Dermis microvascular lymphatic vessel endothelial cell (primary cell): ENCODE data around the gene RTN4RL1. TPM values are rescaled to one million over a fixed set of nuclear protein-coding genes. Genes with fewer than 3 reads are reported as not detected.
A peak's percentile ranks its signal among the peaks of the same experiment; 100 is the strongest.
"Not testable (repeated sequence)": the region's sequence is repeated elsewhere in the genome, so short reads cannot be mapped to it uniquely, and the experiment has no call there.

Experiments used
- DNase-seq, 2 donors: peaks; one replicate each; pipeline versions ENCODE4 v3.0.0 to v3.0.0-alpha.2; 2010; ENCODE audit warnings: low read depth in 2 of 2
- total RNA-seq: library from RNA; depleted of rRNA; stranded (reverse); fragments of >200 nt; gene quantifications from 2 replicates; pipeline ENCODE4 v1.2.1, GENCODE V29; 2014

The RTN4RL1 gene
- total RNA-seq, 1 donor from 2014 or later: 0.26 TPM

- DNase-seq: peak in 1 of 2 donors; percentile 68
These were observed 632 bp upstream of the RTN4RL1 start for GRCh38 chr17:2025622-2026309.

- DNase-seq: no peak
These were observed 438 bp downstream of the RTN4RL1 start for GRCh38 chr17:2024572-2025219.

- peak; percentile 31 to 47 for DNase-seq
These were observed 1.2 kb downstream of the RTN4RL1 start for GRCh38 chr17:2023692-2024571.

- no peak for DNase-seq
These were observed 1.9 kb downstream of the RTN4RL1 start for GRCh38 chr17:2023256-2023655.

- no peak for DNase-seq
These were observed 2.4 kb downstream of the RTN4RL1 start for GRCh38 chr17:2022647-2023240.

GRCh38 chr17:2020721-2021120, 4.4 kb downstream of the RTN4RL1 start:
- DNase-seq: peak; percentile 43 to 64

GRCh38 chr17:2019723-2020122, 5.4 kb downstream of the RTN4RL1 start:
- no peak for DNase-seq

GRCh38 chr17:2018716-2019510, 6.2 kb downstream of the RTN4RL1 start:
- DNase-seq: no peak

GRCh38 chr17:2017274-2017941, 7.7 kb downstream of the RTN4RL1 start:
- DNase-seq: no peak

GRCh38 chr17:2016494-2016893, 8.6 kb downstream of the RTN4RL1 start:
- no peak for DNase-seq

GRCh38 chr17:2015314-2015713, 9.8 kb downstream of the RTN4RL1 start:
- no peak for DNase-seq

- no peak for DNase-seq
These were observed 11.2 kb downstream of the RTN4RL1 start for GRCh38 chr17:2013994-2014317.

GRCh38 chr17:2013220-2013993, 11.7 kb downstream of the RTN4RL1 start:
- DNase-seq: not testable (repeated sequence)

GRCh38 chr17:2012499-2012898, 12.6 kb downstream of the RTN4RL1 start:
- no peak for DNase-seq

- peak in 1 of 2 donors; percentile 24 for DNase-seq
These were observed 13.4 kb downstream of the RTN4RL1 start for GRCh38 chr17:2011411-2012371.

GRCh38 chr17:2009737-2010136, 15.4 kb downstream of the RTN4RL1 start:
- no peak for DNase-seq

- DNase-seq: no peak
These were observed 16.6 kb downstream of the RTN4RL1 start for GRCh38 chr17:2008332-2009126.

- DNase-seq: no peak
These were observed 20.6 kb downstream of the RTN4RL1 start for GRCh38 chr17:2004435-2004952.
